SK-N-SH (cell line): ENCODE results near the gene CYTH4. TPM values are rescaled to one million over a fixed set of nuclear protein-coding genes. Genes with fewer than 3 reads are reported as not detected.

ENCODE experiments used
- CTCF ChIA-PET: fragments of 300-600, 350-600 bp; formaldehyde crosslinking; extraction: SDS; loops from one replicate; lab custom pipeline; 2021; lab: Yijun Ruan, JAX
- POLR2A ChIA-PET: fragments of 350-600 bp; sonication (Branson Sonifier 250); formaldehyde crosslinking; extraction: SDS; loops from one replicate; lab custom pipeline; 2020; ENCODE audit warnings: antibody characterized with exemption, inconsistent platforms; lab: Yijun Ruan, JAX
- DNase-seq: peaks from one replicate; pipeline ENCODE4 v3.0.0; 2012
- H2AFZ ChIP-seq: fragments of 200-600 bp; sonication (generic); 2 replicates; pipeline ENCODE4 v1.8.1; 2016; ENCODE audit warnings: antibody characterized with exemption, mild to moderate bottlenecking, low read depth
- H3F3A ChIP-seq: fragments of 200-600 bp; sonication (generic); replicated peaks from 2 replicates; pipeline ENCODE3; 2016; ENCODE audit warnings: antibody characterized with exemption, mild to moderate bottlenecking; ENCODE audit not compliant: insufficient read depth
- H3K27ac ChIP-seq, 2 experiments: fragments of 200-500 bp in 1 of 2; fragments of 200-600 bp in 1 of 2; sonication (Bioruptor generic) in 1 of 2; sonication (generic), shearing (Covaris generic) in 1 of 2; 2 replicates each; pipeline versions ENCODE4 v1.5.1 to v1.6.1; 2014 to 2016; ENCODE audit warnings: low read depth in 2 of 2, inconsistent platforms in 1 of 2, low read length in 1 of 2, mild to moderate bottlenecking in 1 of 2, mixed read lengths in 1 of 2
- H3K27me3 ChIP-seq: fragments of 200-600 bp; sonication (generic), shearing (Covaris generic); 2 replicates; pipeline ENCODE4 v1.6.1; 2016; ENCODE audit warnings: mixed run types; ENCODE audit not compliant: insufficient read depth
- H3K36me3 ChIP-seq, 2 experiments: fragments of 200-500 bp in 1 of 2; fragments of 200-600 bp in 1 of 2; sonication (Bioruptor generic) in 1 of 2; sonication (generic) in 1 of 2; replicated peaks in 1 of 2; 2 replicates each; pipeline versions ENCODE3 to v1.5.1; 2014 to 2016; ENCODE audit warnings: low read length in 1 of 2, mild to moderate bottlenecking in 1 of 2; ENCODE audit not compliant: insufficient read depth in 2 of 2, control insufficient read depth in 1 of 2
- H3K4me1 ChIP-seq, 2 experiments: fragments of 200-500 bp in 1 of 2; fragments of 200-600 bp in 1 of 2; sonication (Bioruptor generic) in 1 of 2; sonication (generic), shearing (Covaris generic) in 1 of 2; 2 replicates each; pipeline versions ENCODE4 v1.5.1 to v1.6.1; 2014 to 2016; ENCODE audit warnings: low read depth in 1 of 2, low read length in 1 of 2, mixed run types in 1 of 2; ENCODE audit not compliant: insufficient read depth in 2 of 2, control insufficient read depth in 1 of 2
- H3K4me2 ChIP-seq: fragments of 200-600 bp; sonication (generic), shearing (Covaris generic); 2 replicates; pipeline ENCODE4 v1.6.1; 2017; ENCODE audit warnings: mixed run types
- H3K4me3 ChIP-seq, 2 experiments: fragments of 200-500 bp in 1 of 2; fragments of 200-600 bp in 1 of 2; sonication (Bioruptor generic) in 1 of 2; sonication (generic), shearing (Covaris generic) in 1 of 2; 2 replicates each; pipeline versions ENCODE4 v1.5.1 to v1.8.1; 2014 to 2016; ENCODE audit warnings: low read depth in 2 of 2, inconsistent platforms in 1 of 2, low read length in 1 of 2, mild to moderate bottlenecking in 1 of 2, mixed read lengths in 1 of 2, moderate library complexity in 1 of 2
- H3K79me2 ChIP-seq: fragments of 200-600 bp; sonication (generic); 2 replicates; pipeline ENCODE4 v1.8.1; 2017; ENCODE audit warnings: mild to moderate bottlenecking; ENCODE audit not compliant: insufficient read depth
- H3K9ac ChIP-seq: fragments of 200-600 bp; sonication (generic); 2 replicates; pipeline ENCODE4 v1.6.1; 2017; ENCODE audit warnings: mixed run types
- H3K9me2 ChIP-seq: fragments of 200-600 bp; sonication (generic); 2 replicates; pipeline ENCODE4 v1.6.1; 2017; ENCODE audit warnings: mixed run types
- H3K9me3 ChIP-seq: fragments of 200-600 bp; sonication (generic); 2 replicates; pipeline ENCODE4 v1.6.1; 2017; ENCODE audit warnings: mixed run types, mild to moderate bottlenecking, moderate library complexity
- H4K20me1 ChIP-seq: fragments of 200-600 bp; sonication (generic); 2 replicates; pipeline ENCODE4 v1.6.1; 2017; ENCODE audit warnings: mild to moderate bottlenecking, mixed run types; ENCODE audit not compliant: insufficient read depth
- CHD2 ChIP-seq: fragments of 150-350 bp; IDR thresholded peaks from 2 replicates; pipeline ENCODE4 v1.6.1; 2018; ENCODE audit warnings: low read length; ENCODE audit not compliant: partially characterized antibody
- FOSL2 ChIP-seq: IDR thresholded peaks from 2 replicates; pipeline ENCODE4 v1.4.0; 2012; ENCODE audit warnings: low read depth, mild to moderate bottlenecking, moderate library complexity, borderline replicate concordance
- GABPA ChIP-seq: IDR thresholded peaks from 2 replicates; pipeline ENCODE4 v1.4.0; 2012; ENCODE audit warnings: low read depth, mild to moderate bottlenecking
- GATA2 ChIP-seq: sonication (generic); formaldehyde crosslinking; IDR thresholded peaks from 2 replicates; pipeline ENCODE4 v1.5.0; 2020; ENCODE audit warnings: mild to moderate bottlenecking, missing genetic modification reagents
- JUND ChIP-seq: IDR thresholded peaks from 2 replicates; pipeline ENCODE4 v1.4.0; 2012
- NRF1 ChIP-seq: IDR thresholded peaks from 2 replicates; pipeline ENCODE4 v1.6.1; 2012; ENCODE audit warnings: low read depth, mild to moderate bottlenecking, low read length
- RAD21 ChIP-seq: IDR thresholded peaks from 2 replicates; pipeline ENCODE4 v1.6.1; 2012; ENCODE audit warnings: mild to moderate bottlenecking, low read length
- RCOR1 ChIP-seq: fragments of 150-350 bp; IDR thresholded peaks from 2 replicates; pipeline ENCODE4 v1.6.1; 2017; ENCODE audit warnings: antibody characterized with exemption, low read length
- RFX5 ChIP-seq: IDR thresholded peaks from 2 replicates; pipeline ENCODE4 v1.6.1; 2012; ENCODE audit warnings: mild to moderate bottlenecking, improper control_type of control experiment, low read length
- SMC3 ChIP-seq: IDR thresholded peaks from 2 replicates; pipeline ENCODE4 v1.6.1; 2012; ENCODE audit warnings: low read depth, low read length, improper control_type of control experiment
- TCF12 ChIP-seq: IDR thresholded peaks from 2 replicates; pipeline ENCODE4 v1.4.0; 2012
- TEAD4 ChIP-seq: IDR thresholded peaks from 2 replicates; pipeline ENCODE4 v1.4.0; 2012; ENCODE audit warnings: mild to moderate bottlenecking, borderline replicate concordance; ENCODE audit not compliant: insufficient read depth
- YY1 ChIP-seq: IDR thresholded peaks from 2 replicates; pipeline ENCODE4 v1.4.0; 2012; ENCODE audit warnings: low read depth, mild to moderate bottlenecking
- WGBS: methylation state at CpG from one replicate; pipeline ENCODE4 v1.1.6; 2017; ENCODE audit warnings: low lambda C conversion rate; 5-methylcytosine and 5-hydroxymethylcytosine counted together
- polyA plus RNA-seq, 3 experiments: library from polyadenylated mRNA; depleted of rRNA; stranded (reverse); fragments of >200 nt; gene quantifications; 2 replicates each; pipeline ENCODE4 v1.2.3, GENCODE V29; 2012
- TF ChIP-seq, protein P1 (sequence below): fragments of 200-600 bp; sonication (generic); IDR thresholded peaks from 2 replicates; pipeline ENCODE4 v1.6.1; 2017; ENCODE audit warnings: antibody characterized with exemption, mild to moderate bottlenecking, moderate library complexity
- TF ChIP-seq, protein P2 (sequence below): IDR thresholded peaks from 2 replicates; pipeline ENCODE4; 2012

The CYTH4 gene
- polyA plus RNA-seq, 1 of the 3 experiments (the other 2 are of a cell fraction) = 0.07 TPM

DNA sequence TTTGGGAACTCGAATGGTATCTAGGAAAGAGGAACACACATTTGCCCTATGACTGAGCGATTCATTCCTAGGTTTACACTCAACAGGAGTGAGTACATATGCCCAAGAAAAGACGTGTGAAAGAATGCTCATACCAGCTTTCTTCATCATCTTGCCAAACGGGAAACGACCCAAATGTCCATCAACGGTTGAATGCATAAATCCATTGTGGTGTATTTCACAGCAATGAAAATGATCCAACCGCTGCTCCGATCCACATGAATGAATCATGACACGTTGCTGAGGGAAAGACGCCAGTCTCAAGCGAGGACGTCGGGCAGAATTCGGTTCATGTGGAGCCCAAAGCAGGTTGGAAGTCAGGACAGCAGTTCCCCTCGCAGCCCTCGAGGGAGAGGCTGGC is 71.5 kb downstream of the CYTH4 start:
- DNase-seq = no peak
- H3K4me2 ChIP-seq = no peak overlapping the region

DNA sequence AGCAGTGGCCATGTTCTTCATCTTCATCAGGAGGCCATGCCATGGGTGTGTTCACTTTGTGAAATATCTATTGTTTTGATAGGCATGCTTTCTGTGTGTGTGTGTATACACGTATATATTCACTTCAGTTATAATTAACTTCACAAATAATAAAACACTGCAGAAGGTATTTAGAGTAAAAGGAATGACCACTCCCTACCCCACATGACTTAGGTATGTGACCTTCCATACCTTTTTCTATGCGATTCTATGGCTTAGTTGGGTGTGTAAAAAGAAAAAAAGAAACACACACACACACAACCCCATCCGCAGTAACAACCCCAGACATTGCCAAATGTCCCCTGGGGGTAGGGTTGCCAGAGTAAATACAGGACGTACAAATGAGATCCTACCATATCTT is 72.0 kb downstream of the CYTH4 start:
- 76% methylated on average over 4 of the region's 4 CpGs for WGBS
- Histone ChIP-seq H3F3A (no peaks in the 10 kb centered on the region), H3K36me3 (no peaks in the 10 kb centered on the region), H3K4me2 (no peak overlapping the region), H4K20me1 (no peaks in the 10 kb centered on the region), H3K27me3 (no peaks in the 10 kb centered on the region), H3K9ac (no peak overlapping the region), H3K9me2 (no peaks in the 10 kb centered on the region), H3K27ac (no peak overlapping the region), H3K9me3 (no peaks in the 10 kb centered on the region), H3K79me2 (no peaks in the 10 kb centered on the region), H2AFZ (no peak overlapping the region), H3K4me1 (peaks cover 0 to 9% of the 10 kb centered on the region in 2 experiments; a peak in 1 of 4 replicates), H3K4me3 (no peak overlapping the region)
- CTCF ChIA-PET = no interaction called here
- POLR2A ChIA-PET = no interaction called here
- no peak for DNase-seq
- TF ChIP-seq CHD2 (no peak), YY1 (no peak), RFX5 (no peak), NRF1 (no peak), JUND (no peak), RAD21 (no peak), GABPA (no peak), TCF12 (no peak), GATA2 (no peak), RCOR1 (no peak), SMC3 (no peak), FOSL2 (no peak)

More for the DNA sequence above, 71.5 kb downstream of the CYTH4 start:
- Histone ChIP-seq H3K4me1 (peaks cover 0 to 5% of the 10 kb centered on the region in 2 experiments; a peak in 1 of 4 replicates), H4K20me1 (no peaks in the 10 kb centered on the region), H3K27ac (no peak overlapping the region), H3K9me2 (no peaks in the 10 kb centered on the region), H2AFZ (no peak overlapping the region), H3K4me3 (no peak overlapping the region), H3K9ac (no peak overlapping the region), H3K36me3 (no peaks in the 10 kb centered on the region), H3F3A (no peaks in the 10 kb centered on the region), H3K79me2 (no peaks in the 10 kb centered on the region), H3K27me3 (no peaks in the 10 kb centered on the region), H3K9me3 (no peaks in the 10 kb centered on the region)
- WGBS = 80% methylated on average over 16 of the region's 16 CpGs
- CTCF ChIA-PET = interaction anchor here (0.9 kb wide), 1 partner anchor 71 kb away, joined by 3 read pairs; no protein-coding TSS in a partner anchor
- TF ChIP-seq, protein P1, sequence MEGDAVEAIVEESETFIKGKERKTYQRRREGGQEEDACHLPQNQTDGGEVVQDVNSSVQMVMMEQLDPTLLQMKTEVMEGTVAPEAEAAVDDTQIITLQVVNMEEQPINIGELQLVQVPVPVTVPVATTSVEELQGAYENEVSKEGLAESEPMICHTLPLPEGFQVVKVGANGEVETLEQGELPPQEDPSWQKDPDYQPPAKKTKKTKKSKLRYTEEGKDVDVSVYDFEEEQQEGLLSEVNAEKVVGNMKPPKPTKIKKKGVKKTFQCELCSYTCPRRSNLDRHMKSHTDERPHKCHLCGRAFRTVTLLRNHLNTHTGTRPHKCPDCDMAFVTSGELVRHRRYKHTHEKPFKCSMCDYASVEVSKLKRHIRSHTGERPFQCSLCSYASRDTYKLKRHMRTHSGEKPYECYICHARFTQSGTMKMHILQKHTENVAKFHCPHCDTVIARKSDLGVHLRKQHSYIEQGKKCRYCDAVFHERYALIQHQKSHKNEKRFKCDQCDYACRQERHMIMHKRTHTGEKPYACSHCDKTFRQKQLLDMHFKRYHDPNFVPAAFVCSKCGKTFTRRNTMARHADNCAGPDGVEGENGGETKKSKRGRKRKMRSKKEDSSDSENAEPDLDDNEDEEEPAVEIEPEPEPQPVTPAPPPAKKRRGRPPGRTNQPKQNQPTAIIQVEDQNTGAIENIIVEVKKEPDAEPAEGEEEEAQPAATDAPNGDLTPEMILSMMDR = no peak
- no peak for TF ChIP-seq RAD21
- no peak for TF ChIP-seq TEAD4
- TF ChIP-seq, protein P2, sequence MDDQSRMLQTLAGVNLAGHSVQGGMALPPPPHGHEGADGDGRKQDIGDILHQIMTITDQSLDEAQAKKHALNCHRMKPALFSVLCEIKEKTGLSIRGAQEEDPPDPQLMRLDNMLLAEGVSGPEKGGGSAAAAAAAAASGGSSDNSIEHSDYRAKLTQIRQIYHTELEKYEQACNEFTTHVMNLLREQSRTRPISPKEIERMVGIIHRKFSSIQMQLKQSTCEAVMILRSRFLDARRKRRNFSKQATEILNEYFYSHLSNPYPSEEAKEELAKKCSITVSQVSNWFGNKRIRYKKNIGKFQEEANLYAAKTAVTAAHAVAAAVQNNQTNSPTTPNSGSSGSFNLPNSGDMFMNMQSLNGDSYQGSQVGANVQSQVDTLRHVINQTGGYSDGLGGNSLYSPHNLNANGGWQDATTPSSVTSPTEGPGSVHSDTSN = no peak
- POLR2A ChIA-PET = no interaction called here
